Activated CD8-positive, alpha-beta memory T cell treated with anti-CD3 and anti-CD28 coated beads, Interleukin-2, amount 10 ng/mL, durations not matched to agents 7 days and 5 days (primary cell): ENCODE data around the gene AATK. TPM values are rescaled to one million over a fixed set of nuclear protein-coding genes. Genes with fewer than 3 reads are reported as not detected.
"Not testable (repeated sequence)": the region's sequence is repeated elsewhere in the genome, so short reads cannot be mapped to it uniquely, and the experiment has no call there.

Experiments used
- ATAC-seq: fragments of 150-1000 bp; cut with Tn5 transposase; one replicate; pipeline ENCODE4 v1.10.0; 2021; ENCODE audit warnings: moderate library complexity
- CTCF ChIA-PET: fragments of 350-600 bp; sonication (Branson Sonifier 250); formaldehyde crosslinking; loops from one replicate; lab custom pipeline; 2021; ENCODE audit warnings: antibody characterized with exemption; lab: Charles Lee
- DNase-seq: peaks from one replicate; pipeline ENCODE4 v3.0.0-alpha.2; 2020
- H3K27ac Mint-ChIP-seq: one replicate; pipeline ENCODE4 v1.8.0; 2021; ENCODE audit warnings: mild to moderate bottlenecking, mixed read lengths
- H3K27me3 Mint-ChIP-seq: one replicate; pipeline ENCODE4 v1.8.0; 2021; ENCODE audit warnings: mixed read lengths
- H3K36me3 Mint-ChIP-seq: one replicate; pipeline ENCODE4 v1.8.0; 2021; ENCODE audit warnings: mild to moderate bottlenecking, mixed read lengths
- H3K4me1 Mint-ChIP-seq: one replicate; pipeline ENCODE4 v1.8.0; 2021; ENCODE audit warnings: mixed read lengths
- H3K4me3 Mint-ChIP-seq: one replicate; pipeline ENCODE4 v1.8.0; 2021; ENCODE audit warnings: mild to moderate bottlenecking, moderate library complexity, mixed read lengths
- H3K9me3 Mint-ChIP-seq: one replicate; pipeline ENCODE4 v1.8.0; 2022; ENCODE audit warnings: low read depth, mixed read lengths
- total RNA-seq, 2 experiments: library from RNA; stranded (reverse); gene quantifications; one replicate each; pipeline ENCODE4 v1.2.3, GENCODE V29; 2021

Gene AATK
- total RNA-seq, 2 experiments from 2014 or later, result 0.06 to 0.26 TPM

- Mint-ChIP-seq H3K9me3 (no peaks in the 10 kb centered on the region), H3K36me3 (no peaks in the 10 kb centered on the region), H3K27me3 (no peaks in the 10 kb centered on the region), H3K4me1 (no peaks in the 10 kb centered on the region), H3K4me3 (no peak overlapping the region), H3K27ac (no peak overlapping the region)
- ATAC-seq (no peak), DNase-seq (no peak)
- CTCF ChIA-PET, result no interaction called here
Observed at GRCh38 chr17:81081222-81082176, 84.5 kb downstream of the AATK start.

DNA sequence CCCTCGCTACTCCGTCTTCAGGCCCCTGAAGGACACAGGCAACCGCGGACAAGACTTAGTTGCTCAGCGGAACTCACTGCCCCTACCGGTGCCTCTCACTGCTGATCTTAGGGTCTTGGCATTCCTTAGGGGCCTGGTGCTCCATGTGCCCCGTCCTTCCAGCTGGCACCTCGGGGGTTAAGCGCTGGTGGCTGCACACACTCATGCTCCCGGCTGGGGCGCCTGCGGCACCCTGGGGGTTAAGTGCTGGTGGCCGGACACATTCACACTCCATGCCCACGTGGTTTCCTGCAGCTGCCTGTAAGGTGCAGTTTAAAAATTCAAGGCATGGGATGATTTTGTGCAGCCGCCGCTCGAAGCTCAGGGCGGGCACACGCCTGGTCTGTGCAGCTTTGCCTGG, 86.0 kb downstream of the AATK start:
- no peak overlapping the region for H3K27ac Mint-ChIP-seq
- ATAC-seq (no peak), DNase-seq (no peak)
- CTCF ChIA-PET, result interaction anchor here (1.1 kb wide), 1 partner anchor 22 kb away, joined by 5 read pairs; no protein-coding TSS in a partner anchor
- H3K4me1 Mint-ChIP-seq, result no peaks in the 10 kb centered on the region
- no peaks in the 10 kb centered on the region for H3K36me3 Mint-ChIP-seq
- H3K27me3 Mint-ChIP-seq, result no peaks in the 10 kb centered on the region
- H3K9me3 Mint-ChIP-seq, result no peaks in the 10 kb centered on the region
- H3K4me3 Mint-ChIP-seq, result no peak overlapping the region

- not testable (repeated sequence) for H3K9me3 Mint-ChIP-seq, DNase-seq, ATAC-seq, H3K36me3 Mint-ChIP-seq, H3K4me1 Mint-ChIP-seq, H3K4me3 Mint-ChIP-seq, H3K27me3 Mint-ChIP-seq, H3K27ac Mint-ChIP-seq
- CTCF ChIA-PET, result interaction anchor here (1.1 kb wide), 1 partner anchor 24 kb away, joined by 3 read pairs; no protein-coding TSS in a partner anchor
Observed at GRCh38 chr17:81078026-81078913, 87.8 kb downstream of the AATK start.

- DNase-seq (no peak), ATAC-seq (no peak)
- Mint-ChIP-seq H3K9me3 (no peaks in the 10 kb centered on the region), H3K36me3 (no peaks in the 10 kb centered on the region), H3K27ac (no peak overlapping the region), H3K4me1 (no peaks in the 10 kb centered on the region), H3K27me3 (no peaks in the 10 kb centered on the region), H3K4me3 (no peak overlapping the region)
- CTCF ChIA-PET, result interaction anchor here (1.2 to 1.3 kb wide), 2 partner anchors 19 to 26 kb away, joined by 4 read pairs; no protein-coding TSS in a partner anchor
Observed at GRCh38 chr17:81076141-81076679, 89.8 kb downstream of the AATK start.

DNA sequence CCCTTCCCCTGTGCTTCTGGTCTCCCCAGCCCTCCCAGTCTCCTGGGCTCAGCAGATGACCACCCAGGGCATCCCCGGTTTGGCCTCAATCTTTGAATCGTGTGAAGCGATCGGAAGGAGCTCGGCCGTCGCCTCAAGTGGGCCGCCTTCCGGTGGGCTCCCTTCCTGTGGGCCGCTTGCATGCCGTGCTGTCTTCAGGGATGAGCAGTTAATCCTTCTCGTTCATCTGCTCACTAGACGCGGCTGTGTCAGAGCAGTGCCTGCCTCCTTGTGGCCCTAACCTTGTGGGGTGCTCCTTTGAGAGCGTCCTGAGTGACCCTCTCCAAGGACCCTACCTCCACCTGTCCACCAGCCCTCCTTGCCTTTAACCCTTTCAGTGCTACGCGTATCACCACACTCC, 90.7 kb downstream of the AATK start:
- DNase-seq (no peak), ATAC-seq (no peak)
- Mint-ChIP-seq H3K4me1 (no peaks in the 10 kb centered on the region), H3K27me3 (no peaks in the 10 kb centered on the region), H3K27ac (no peak overlapping the region), H3K4me3 (no peak overlapping the region), H3K9me3 (no peaks in the 10 kb centered on the region), H3K36me3 (no peaks in the 10 kb centered on the region)
- CTCF ChIA-PET, result interaction anchor here (1.2 kb wide), 1 partner anchor 27 kb away, joined by 4 read pairs; no protein-coding TSS in a partner anchor

GRCh38 chr17:81074875-81075274, 91.1 kb downstream of the AATK start:
- no peaks in the 10 kb centered on the region for H3K36me3 Mint-ChIP-seq
- no peak overlapping the region for H3K27ac Mint-ChIP-seq
- H3K4me3 Mint-ChIP-seq, result no peak overlapping the region
- no peaks in the 10 kb centered on the region for H3K27me3 Mint-ChIP-seq
- H3K9me3 Mint-ChIP-seq, result no peaks in the 10 kb centered on the region
- no peak for DNase-seq
- no peak for ATAC-seq
- no peaks in the 10 kb centered on the region for H3K4me1 Mint-ChIP-seq
- CTCF ChIA-PET, result no interaction called here

GRCh38 chr17:81073967-81074839, 91.8 kb downstream of the AATK start:
- DNase-seq (no peak), ATAC-seq (no peak)
- H3K4me1 Mint-ChIP-seq, result no peaks in the 10 kb centered on the region
- CTCF ChIA-PET, result no interaction called here
- no peak overlapping the region for H3K27ac Mint-ChIP-seq
- H3K4me3 Mint-ChIP-seq, result no peak overlapping the region
- H3K36me3 Mint-ChIP-seq, result no peaks in the 10 kb centered on the region
- H3K27me3 Mint-ChIP-seq, result no peaks in the 10 kb centered on the region
- no peaks in the 10 kb centered on the region for H3K9me3 Mint-ChIP-seq

GRCh38 chr17:81071761-81072741, 94.0 kb downstream of the AATK start:
- no peak for DNase-seq
- H3K36me3 Mint-ChIP-seq, result no peaks in the 10 kb centered on the region
- H3K27me3 Mint-ChIP-seq, result no peaks in the 10 kb centered on the region
- no peaks in the 10 kb centered on the region for H3K4me1 Mint-ChIP-seq
- ATAC-seq, result no peak
- no peaks in the 10 kb centered on the region for H3K9me3 Mint-ChIP-seq
- CTCF ChIA-PET, result no interaction called here
- H3K4me3 Mint-ChIP-seq, result no peak overlapping the region
- H3K27ac Mint-ChIP-seq, result no peak overlapping the region

GRCh38 chr17:81070541-81071246, 95.3 kb downstream of the AATK start:
- no peak overlapping the region for H3K27ac Mint-ChIP-seq
- no peaks in the 10 kb centered on the region for H3K27me3 Mint-ChIP-seq
- CTCF ChIA-PET, result interaction anchor here (1.4 kb wide), 1 partner anchor 31 kb away, joined by 8 read pairs; no protein-coding TSS in a partner anchor
- no peaks in the 10 kb centered on the region for H3K9me3 Mint-ChIP-seq
- no peak for DNase-seq
- no peaks in the 10 kb centered on the region for H3K4me1 Mint-ChIP-seq
- no peak overlapping the region for H3K4me3 Mint-ChIP-seq
- H3K36me3 Mint-ChIP-seq, result no peaks in the 10 kb centered on the region
- no peak for ATAC-seq

- Mint-ChIP-seq H3K36me3 (no peaks in the 10 kb centered on the region), H3K4me1 (no peaks in the 10 kb centered on the region), H3K4me3 (no peak overlapping the region), H3K27ac (no peak overlapping the region), H3K27me3 (no peaks in the 10 kb centered on the region), H3K9me3 (no peaks in the 10 kb centered on the region)
- DNase-seq (no peak), ATAC-seq (no peak)
- CTCF ChIA-PET, result no interaction called here
Observed at GRCh38 chr17:81069135-81069645, 96.8 kb downstream of the AATK start.
